H9 (cell line): ENCODE results near the gene FXYD4. TPM values are rescaled to one million over a fixed set of nuclear protein-coding genes. Genes with fewer than 3 reads are reported as not detected.

Experiments
- DNase-seq: peaks from one replicate; pipeline ENCODE4 v3.0.0-alpha.2; 2017
- H2AFZ ChIP-seq: one replicate; pipeline ENCODE4 v1.6.1; 2013; ENCODE audit warnings: mild to moderate bottlenecking, low read length, control low read depth, moderate library complexity
- H2AK5ac ChIP-seq: 2 replicates; pipeline ENCODE4 v1.6.1; 2013; ENCODE audit warnings: low read length, control low read depth, mixed read lengths; ENCODE audit not compliant: insufficient read length
- H2BK120ac ChIP-seq: one replicate; pipeline ENCODE4 v1.6.1; 2013; ENCODE audit warnings: low read depth, mild to moderate bottlenecking, low read length, control low read depth, inconsistent platforms; ENCODE audit not compliant: poor library complexity, severe bottlenecking
- H2BK12ac ChIP-seq: 2 replicates; pipeline ENCODE4 v1.6.1; 2013; ENCODE audit warnings: low read length, control low read depth, mixed read lengths, low read depth; ENCODE audit not compliant: insufficient read length
- H2BK15ac ChIP-seq: 2 replicates; pipeline ENCODE4 v1.6.1; 2013; ENCODE audit warnings: low read depth, low read length, control low read depth
- H2BK20ac ChIP-seq: one replicate; pipeline ENCODE4 v1.6.1; 2013; ENCODE audit warnings: low read depth, mild to moderate bottlenecking, low read length, control low read depth, inconsistent platforms; ENCODE audit not compliant: poor library complexity, severe bottlenecking
- H2BK5ac ChIP-seq: 2 replicates; pipeline ENCODE4 v1.6.1; 2013; ENCODE audit warnings: low read length, control low read depth, mixed read lengths; ENCODE audit not compliant: insufficient read length
- H3K14ac ChIP-seq: 2 replicates; pipeline ENCODE4 v1.6.1; 2013; ENCODE audit warnings: low read length, control low read depth; ENCODE audit not compliant: insufficient read depth
- H3K18ac ChIP-seq: 2 replicates; pipeline ENCODE4 v1.6.1; 2013; ENCODE audit warnings: low read depth, mild to moderate bottlenecking, mixed read lengths, low read length, control low read depth; ENCODE audit not compliant: insufficient read length
- H3K23ac ChIP-seq: 2 replicates; pipeline ENCODE4 v1.6.1; 2013; ENCODE audit warnings: low read length, control low read depth, mixed read lengths, low read depth; ENCODE audit not compliant: insufficient read length
- H3K23me2 ChIP-seq: 2 replicates; pipeline ENCODE4 v1.6.1; 2013; ENCODE audit warnings: low read depth, mild to moderate bottlenecking, mixed read lengths, low read length, control low read depth; ENCODE audit not compliant: insufficient read length, poor library complexity, severe bottlenecking
- H3K27ac ChIP-seq: 2 replicates; pipeline ENCODE4 v1.5.1; 2013; ENCODE audit warnings: low read length, control low read depth, mixed read lengths, low read depth; ENCODE audit not compliant: insufficient read length
- H3K27me3 ChIP-seq: 2 replicates; pipeline ENCODE4 v1.6.1; 2013; ENCODE audit warnings: low read length, control low read depth, inconsistent platforms; ENCODE audit not compliant: insufficient read depth
- H3K4ac ChIP-seq: 2 replicates; pipeline ENCODE4 v1.6.1; 2013; ENCODE audit warnings: low read depth, mild to moderate bottlenecking, control low read depth, inconsistent platforms, low read length, moderate library complexity
- H3K4me1 ChIP-seq: 2 replicates; pipeline ENCODE4 v1.6.1; 2013; ENCODE audit warnings: low read length, control low read depth, inconsistent platforms; ENCODE audit not compliant: insufficient read depth
- H3K4me2 ChIP-seq: 2 replicates; pipeline ENCODE4 v1.6.1; 2013; ENCODE audit warnings: low read length, control low read depth, mixed read lengths; ENCODE audit not compliant: insufficient read length, insufficient read depth
- H3K56ac ChIP-seq: 2 replicates; pipeline ENCODE4 v1.6.1; 2013; ENCODE audit warnings: low read depth, mild to moderate bottlenecking, mixed read lengths, low read length, control low read depth; ENCODE audit not compliant: insufficient read length
- H3K79me1 ChIP-seq: 2 replicates; pipeline ENCODE4 v1.6.1; 2013; ENCODE audit warnings: low read depth, mild to moderate bottlenecking, moderate library complexity, low read length, control low read depth, inconsistent platforms; ENCODE audit not compliant: insufficient read depth, poor library complexity, severe bottlenecking
- H3K79me2 ChIP-seq: 2 replicates; pipeline ENCODE4 v1.6.1; 2013; ENCODE audit warnings: low read length, control low read depth, inconsistent platforms; ENCODE audit not compliant: insufficient read depth
- H3K9ac ChIP-seq: 2 replicates; pipeline ENCODE4 v1.6.1; 2013; ENCODE audit warnings: low read length, control low read depth, mixed read lengths; ENCODE audit not compliant: insufficient read length; ENCODE audit errors: extremely low read depth
- H3K9me3 ChIP-seq: one replicate; pipeline ENCODE4 v1.6.1; 2013; ENCODE audit warnings: low read depth, low read length, inconsistent platforms; ENCODE audit not compliant: control insufficient read depth
- H3T11ph ChIP-seq: one replicate; pipeline ENCODE4 v1.6.1; 2013; ENCODE audit warnings: mild to moderate bottlenecking, low read length, control low read depth, inconsistent platforms
- H4K20me1 ChIP-seq: one replicate; pipeline ENCODE4 v1.6.1; 2013; ENCODE audit not compliant: control insufficient read depth, insufficient read length, insufficient read depth
- H4K5ac ChIP-seq: 2 replicates; pipeline ENCODE4 v1.6.1; 2013; ENCODE audit warnings: low read depth, mild to moderate bottlenecking, mixed read lengths, low read length, control low read depth; ENCODE audit not compliant: insufficient read length
- H4K8ac ChIP-seq: replicated peaks from 2 replicates; pipeline ENCODE4 v1.6.1; 2013; ENCODE audit warnings: low read length, control low read depth, mixed read lengths, low read depth; ENCODE audit not compliant: insufficient read length
- H4K91ac ChIP-seq: 2 replicates; pipeline ENCODE4 v1.6.1; 2013; ENCODE audit warnings: low read depth, mild to moderate bottlenecking, moderate library complexity, mixed read lengths, low read length, control low read depth; ENCODE audit not compliant: insufficient read length
- H3K27ac Mint-ChIP-seq, 3 experiments: 2 replicates in 2 of 3; 3 replicates in 1 of 3; pipeline ENCODE4 v1.8.0; 2020 to 2021; ENCODE audit warnings: mixed read lengths in 3 of 3, mild to moderate bottlenecking in 1 of 3, moderate library complexity in 1 of 3
- H3K27me3 Mint-ChIP-seq: 2 replicates; pipeline ENCODE4 v1.8.0; 2021; ENCODE audit warnings: low read depth, mild to moderate bottlenecking, moderate library complexity, mixed read lengths
- H3K36me3 Mint-ChIP-seq, 3 experiments: 2 replicates in 2 of 3; 3 replicates in 1 of 3; pipeline ENCODE4 v1.8.0; 2020 to 2021; ENCODE audit warnings: low read depth in 3 of 3, mixed read lengths in 3 of 3; ENCODE audit not compliant: insufficient read depth in 1 of 3
- H3K4me1 Mint-ChIP-seq, 2 experiments: 2 replicates each; pipeline ENCODE4 v1.8.0; 2020; ENCODE audit warnings: mixed read lengths in 2 of 2
- H3K4me3 Mint-ChIP-seq, 2 experiments: 2 replicates in 1 of 2; 3 replicates in 1 of 2; pipeline ENCODE4 v1.8.0; 2020 to 2021; ENCODE audit warnings: mild to moderate bottlenecking in 2 of 2, mixed read lengths in 2 of 2, moderate library complexity in 1 of 2
- H3K9me3 Mint-ChIP-seq, 2 experiments: 2 replicates in 1 of 2; 3 replicates in 1 of 2; pipeline ENCODE4 v1.8.0; 2020; ENCODE audit warnings: mild to moderate bottlenecking in 2 of 2, mixed read lengths in 2 of 2, moderate library complexity in 1 of 2
- CTCF ChIP-seq: fragments of 200-600 bp; sonication (generic); conservative IDR thresholded peaks from 3 replicates; pipeline ENCODE4 v1.8.0; 2021; ENCODE audit warnings: antibody characterized with exemption, mild to moderate bottlenecking
- WGBS: extraction: QIAGEN DNeasy Blood & Tissue Kit; methylation state at CpG from one replicate; pipeline ENCODE4 v1.1.7; 2013; ENCODE audit warnings: missing lambda C conversion rate, low lambda C conversion rate, mixed read lengths; ENCODE audit not compliant: insufficient read length; ENCODE audit errors: extremely low coverage; 5-methylcytosine and 5-hydroxymethylcytosine counted together
- total RNA-seq: library from RNA; stranded (reverse); gene quantifications from 2 replicates; pipeline ENCODE4 v1.2.1, GENCODE V29; 2021

The FXYD4 gene
- total RNA-seq, 1 experiment from 2014 or later: not detected

GRCh38 chr10:43354330-43354635 is 17.2 kb upstream of the FXYD4 start:
- Histone ChIP-seq H3K4ac (no peak overlapping the region), H4K8ac (no peak overlapping the region), H4K20me1 (no peaks in the 10 kb centered on the region), H3K79me2 (no peaks in the 10 kb centered on the region), H3K27ac (no peak overlapping the region), H2BK15ac (no peak overlapping the region), H3K4me1 (peaks cover 2% of the 10 kb centered on the region; the same call in 1 of the 2 replicates), H3K4me2 (no peak overlapping the region), H3K9ac (no peak overlapping the region), H2AK5ac (no peak overlapping the region), H2BK5ac (no peak overlapping the region), H2AFZ (no peak overlapping the region), H3K23me2 (no peaks in the 10 kb centered on the region), H2BK20ac (no peak overlapping the region), H3K56ac (no peak overlapping the region), H3K23ac (no peak overlapping the region), H4K91ac (no peak overlapping the region), H3T11ph (no peak overlapping the region), H3K9me3 (no peaks in the 10 kb centered on the region), H3K27me3 (no peaks in the 10 kb centered on the region), H4K5ac (no peak overlapping the region), H3K79me1 (no peaks in the 10 kb centered on the region), H3K14ac (no peak overlapping the region), H2BK120ac (no peak overlapping the region), H2BK12ac (no peak overlapping the region), H3K18ac (no peak overlapping the region)
- Mint-ChIP-seq H3K36me3 (no peaks in the 10 kb centered on the region), H3K4me3 (no peak overlapping the region), H3K27ac (peak overlapping the region in 2 of 3 experiments; percentile 3 to 80; a peak in 2 of 7 replicates), H3K4me1 (peaks cover 27 to 41% of the 10 kb centered on the region in 2 experiments), H3K9me3 (no peaks in the 10 kb centered on the region), H3K27me3 (no peaks in the 10 kb centered on the region)
- no peak for DNase-seq
- no CpG with 5 or more reads among the region's 2 CpGs for WGBS
- no peak for TF ChIP-seq CTCF
